Measurements from ENCODE around the gene GUCY2C.

The GUCY2C gene

GRCh38 chr12:14567351-14568162 is 128.8 kb downstream of the GUCY2C start, which contains the start of gene PLBD1:
PLBD1 (minus strand) TSS chr12:14567883; CDS start chr12:14567696, 187 bp downstream.
- DNase-seq = no peak

GRCh38 chr12:14564336-14564959 is 132.0 kb downstream of the GUCY2C start:
- DNase-seq = no peak

- no peak for DNase-seq
Measured at GRCh38 chr12:14563046-14563445, 133.4 kb downstream of the GUCY2C start.
